Keratinocyte (primary cell): ENCODE measurements around the gene OGG1. TPM values are rescaled to one million over a fixed set of nuclear protein-coding genes. Genes with fewer than 3 reads are reported as not detected.

ENCODE experiments used
- DNase-seq: peaks from one replicate; pipeline ENCODE4 v3.0.0-alpha.2; 2011; ENCODE audit warnings: low read depth, missing footprints, low spot score
- FAIRE-seq: peaks from 2 replicates; lab custom pipeline; 2011; peaks lifted over from hg19 to GRCh38; lab: Jason Lieb, UNC
- H2AFZ ChIP-seq: 2 replicates; pipeline ENCODE4 v1.6.0; 2012; ENCODE audit warnings: low read length, control low read depth, inconsistent platforms; ENCODE audit not compliant: control insufficient read depth
- H3K27ac ChIP-seq: 2 replicates; pipeline ENCODE4 v1.5.1; 2011; ENCODE audit warnings: low read length; ENCODE audit not compliant: control insufficient read depth, insufficient read depth
- H3K27me3 ChIP-seq: 3 replicates; pipeline ENCODE4 v1.6.0; 2011; ENCODE audit warnings: low read length; ENCODE audit not compliant: control insufficient read depth, insufficient read depth; ENCODE audit errors: extremely low read depth
- H3K36me3 ChIP-seq, 2 experiments: 2 replicates in 1 of 2; 3 replicates in 1 of 2; pipeline ENCODE4 v1.5.1; 2011; ENCODE audit warnings: low read length in 2 of 2, mild to moderate bottlenecking in 1 of 2; ENCODE audit not compliant: control insufficient read depth in 2 of 2, insufficient read depth in 2 of 2; ENCODE audit errors: extremely low read depth in 1 of 2
- H3K4me1 ChIP-seq: 3 replicates; pipeline ENCODE4 v1.5.1; 2011; ENCODE audit warnings: low read length; ENCODE audit not compliant: control insufficient read depth, insufficient read depth; ENCODE audit errors: extremely low read depth
- H3K4me2 ChIP-seq: 3 replicates; pipeline ENCODE4 v1.6.0; 2011; ENCODE audit warnings: low read depth, low read length; ENCODE audit not compliant: control insufficient read depth, insufficient read depth; ENCODE audit errors: extremely low read depth
- H3K4me3 ChIP-seq, 3 experiments: fragments of 200-600 bp in 1 of 3; sonication (generic) in 1 of 3; 2 replicates in 2 of 3; 3 replicates in 1 of 3; pipeline ENCODE4 v1.5.1; 2011 to 2016; ENCODE audit warnings: low read length in 3 of 3, mild to moderate bottlenecking in 3 of 3, control low read depth in 2 of 3, inconsistent platforms in 1 of 3, low read depth in 1 of 3, mixed read lengths in 1 of 3, mixed run types in 1 of 3, moderate library complexity in 1 of 3; ENCODE audit not compliant: control insufficient read depth in 2 of 3, insufficient read depth in 2 of 3; ENCODE audit errors: extremely low read depth in 1 of 3
- H3K79me2 ChIP-seq: 2 replicates; pipeline ENCODE4 v1.6.0; 2012; ENCODE audit warnings: low read length; ENCODE audit not compliant: control insufficient read depth, insufficient read depth
- H3K9ac ChIP-seq: 3 replicates; pipeline ENCODE4 v1.6.0; 2011; ENCODE audit warnings: low read length; ENCODE audit not compliant: control insufficient read depth, insufficient read depth; ENCODE audit errors: extremely low read depth
- H3K9me1 ChIP-seq: 3 replicates; pipeline ENCODE4 v1.6.0; 2011; ENCODE audit warnings: low read length; ENCODE audit not compliant: control insufficient read depth, insufficient read depth; ENCODE audit errors: extremely low read depth
- H3K9me3 ChIP-seq: 2 replicates; pipeline ENCODE4 v1.5.1; 2012; ENCODE audit warnings: low read depth, low read length; ENCODE audit not compliant: control insufficient read depth
- H4K20me1 ChIP-seq: 3 replicates; pipeline ENCODE4 v1.6.0; 2011; ENCODE audit warnings: low read length; ENCODE audit not compliant: control insufficient read depth, insufficient read depth; ENCODE audit errors: extremely low read depth
- EZH2 ChIP-seq: IDR thresholded peaks from one replicate; pipeline ENCODE4 v1.6.1; 2012; ENCODE audit warnings: inconsistent platforms, mild to moderate bottlenecking, low read length, moderate library complexity
- dilution Hi-C: fragments of 300-500 bp; cut with MboI; formaldehyde crosslinking; loops from one replicate; pipeline ENCODE4 v1.7.0; 2020; ENCODE audit warnings: low sequenced_read_pairs; ENCODE audit not compliant: extremely low pct_ligation_motif_present
- polyA plus RNA-seq, 5 experiments: library from polyadenylated mRNA; depleted of rRNA in 3 of 5; stranded (reverse) in 3 of 5; stranded (forward) in 1 of 5; unstranded in 1 of 5; fragments of >200 nt; gene quantifications; 1 replicate in 1 of 5; 2 replicates in 3 of 5; 3 replicates in 1 of 5; pipeline versions ENCODE4 v1.2.1 to v1.2.3, GENCODE V29; 2011 to 2012; ENCODE audit warnings: missing spikeins in 2 of 5, low read depth in 1 of 5, low replicate concordance in 1 of 5
- TF ChIP-seq, protein P1 (sequence below), 3 experiments: IDR thresholded peaks in 1 of 3; conservative IDR thresholded peaks in 1 of 3; optimal IDR thresholded peaks in 1 of 3; 2 replicates in 2 of 3; 3 replicates in 1 of 3; pipeline versions ENCODE3 to v1.5.1; 2011; ENCODE audit warnings: low read length in 3 of 3, mild to moderate bottlenecking in 3 of 3, moderate library complexity in 2 of 3, control low read depth in 1 of 3, inconsistent platforms in 1 of 3; ENCODE audit not compliant: insufficient read depth in 2 of 3; ENCODE audit errors: extremely low read depth in 1 of 3

OGG1 gene
- polyA plus RNA-seq, 1 donor (not counting 4 experiments of a cell fraction or from before 2014, with no cell fraction given): 17.5 TPM

DNA sequence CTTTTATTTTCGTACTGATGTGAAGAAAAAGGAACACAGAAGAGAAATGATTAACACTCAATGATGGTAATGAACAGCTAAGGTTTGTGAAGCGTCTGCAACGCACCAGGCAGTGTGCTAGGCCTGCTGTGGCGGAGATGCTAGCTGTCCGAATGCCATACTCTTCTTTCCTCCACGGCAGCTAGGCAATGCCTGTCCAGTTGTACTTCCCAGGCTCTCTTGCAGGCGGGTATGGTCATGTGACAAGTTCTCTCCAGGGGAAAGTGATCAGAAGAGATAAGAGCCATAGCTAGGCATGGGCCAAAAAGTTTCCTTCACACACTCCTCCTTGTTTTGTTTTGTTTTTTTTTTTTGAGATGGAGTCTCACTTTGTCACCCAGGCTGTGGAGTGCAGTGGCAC is 35.9 kb downstream of the OGG1 start:
- H3K4me3 ChIP-seq: no peak overlapping the region
- H3K4me1 ChIP-seq: no peaks in the 10 kb centered on the region
- dilution Hi-C loops: no loop called here
- no peak for DNase-seq
- H3K4me2 ChIP-seq: no peak overlapping the region
- no peak overlapping the region for H2AFZ ChIP-seq
- no peaks in the 10 kb centered on the region for H3K27me3 ChIP-seq
- H3K36me3 ChIP-seq: peaks cover 32 to 38% of the 10 kb centered on the region in 2 experiments
- H3K9me1 ChIP-seq: no peaks in the 10 kb centered on the region
- no peaks in the 10 kb centered on the region for H3K9me3 ChIP-seq
- no peak overlapping the region for H3K9ac ChIP-seq
- no peak for FAIRE-seq
- H4K20me1 ChIP-seq: no peaks in the 10 kb centered on the region
- no peak overlapping the region for H3K27ac ChIP-seq
- no peak for TF ChIP-seq EZH2
- TF ChIP-seq, protein P1, sequence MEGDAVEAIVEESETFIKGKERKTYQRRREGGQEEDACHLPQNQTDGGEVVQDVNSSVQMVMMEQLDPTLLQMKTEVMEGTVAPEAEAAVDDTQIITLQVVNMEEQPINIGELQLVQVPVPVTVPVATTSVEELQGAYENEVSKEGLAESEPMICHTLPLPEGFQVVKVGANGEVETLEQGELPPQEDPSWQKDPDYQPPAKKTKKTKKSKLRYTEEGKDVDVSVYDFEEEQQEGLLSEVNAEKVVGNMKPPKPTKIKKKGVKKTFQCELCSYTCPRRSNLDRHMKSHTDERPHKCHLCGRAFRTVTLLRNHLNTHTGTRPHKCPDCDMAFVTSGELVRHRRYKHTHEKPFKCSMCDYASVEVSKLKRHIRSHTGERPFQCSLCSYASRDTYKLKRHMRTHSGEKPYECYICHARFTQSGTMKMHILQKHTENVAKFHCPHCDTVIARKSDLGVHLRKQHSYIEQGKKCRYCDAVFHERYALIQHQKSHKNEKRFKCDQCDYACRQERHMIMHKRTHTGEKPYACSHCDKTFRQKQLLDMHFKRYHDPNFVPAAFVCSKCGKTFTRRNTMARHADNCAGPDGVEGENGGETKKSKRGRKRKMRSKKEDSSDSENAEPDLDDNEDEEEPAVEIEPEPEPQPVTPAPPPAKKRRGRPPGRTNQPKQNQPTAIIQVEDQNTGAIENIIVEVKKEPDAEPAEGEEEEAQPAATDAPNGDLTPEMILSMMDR (optimal IDR thresholded peaks at IDR 0.05 in 1 of 3, IDR thresholded peaks at IDR 0.05 in 1 of 3, conservative IDR thresholded peaks at IDR 0.05 in 1 of 3; ENCODE audit: extremely low read depth in 1 of 3, insufficient read depth in 2 of 3, low read length in 3 of 3): no peak
- no peaks in the 10 kb centered on the region for H3K79me2 ChIP-seq

DNA sequence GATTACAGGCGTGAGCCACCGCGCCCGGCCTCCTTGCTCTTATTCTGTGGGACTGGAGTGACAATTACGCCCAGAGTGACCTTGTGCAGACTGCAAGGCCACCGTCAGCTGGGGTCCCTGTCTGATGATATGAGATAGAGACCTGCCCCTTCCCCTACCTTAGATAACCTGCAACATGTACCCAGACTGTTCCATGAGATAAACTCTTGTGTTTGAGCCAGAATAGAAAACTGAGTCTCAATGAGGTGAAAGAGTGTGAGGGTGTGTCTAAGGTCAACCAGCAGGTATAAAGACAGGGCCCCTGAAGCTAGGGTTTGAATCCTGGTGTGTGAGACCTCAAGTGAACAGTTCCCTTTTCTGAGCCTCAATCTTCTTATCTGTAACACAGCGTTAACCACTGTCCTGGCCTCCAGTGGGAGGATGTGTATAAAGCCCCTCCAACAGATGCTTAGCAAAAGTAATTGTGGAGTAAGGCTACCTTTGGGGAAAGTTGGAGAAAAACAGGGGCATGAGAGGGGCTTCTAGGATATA is 36.5 kb downstream of the OGG1 start:
- H3K9me3 ChIP-seq: no peaks in the 10 kb centered on the region
- no peak overlapping the region for H3K9ac ChIP-seq
- no peak overlapping the region for H3K27ac ChIP-seq
- H3K4me3 ChIP-seq: no peak overlapping the region
- H3K4me2 ChIP-seq: no peak overlapping the region
- H2AFZ ChIP-seq: no peak overlapping the region
- peaks cover under 1% of the 10 kb centered on the region for H3K79me2 ChIP-seq
- peaks cover 32 to 40% of the 10 kb centered on the region in 2 experiments for H3K36me3 ChIP-seq
- TF ChIP-seq EZH2: no peak
- TF ChIP-seq, protein P1 (optimal IDR thresholded peaks at IDR 0.05 in 1 of 3, IDR thresholded peaks at IDR 0.05 in 1 of 3, conservative IDR thresholded peaks at IDR 0.05 in 1 of 3; ENCODE audit: extremely low read depth in 1 of 3, insufficient read depth in 2 of 3, low read length in 3 of 3): no peak
- DNase-seq (no peak), FAIRE-seq (no peak)
- peaks cover under 1% of the 10 kb centered on the region for H3K4me1 ChIP-seq
- dilution Hi-C loops: no loop called here
- H3K27me3 ChIP-seq: no peaks in the 10 kb centered on the region
- H3K9me1 ChIP-seq: no peaks in the 10 kb centered on the region
- H4K20me1 ChIP-seq: no peaks in the 10 kb centered on the region
